GM12891 (cell line): ENCODE results near the gene WDR90.

ENCODE experiments used
- DNase-seq: peaks from one replicate; pipeline ENCODE4 v3.0.0; 2011; ENCODE audit warnings: low spot score; ENCODE audit not compliant: insufficient read length
- FAIRE-seq: peaks from 2 replicates; lab custom pipeline; 2011; peaks lifted over from hg19 to GRCh38; lab: Jason Lieb, UNC
- PAX5 ChIP-seq: IDR thresholded peaks from 2 replicates; pipeline ENCODE4 v1.6.1; 2011; ENCODE audit warnings: low read length, moderate library complexity, mild to moderate bottlenecking; ENCODE audit not compliant: insufficient read depth, severe bottlenecking
- POLR2A ChIP-seq: IDR thresholded peaks from 2 replicates; pipeline ENCODE4 v1.6.1; 2011; ENCODE audit warnings: low read depth, low read length, control low read depth
- POLR2AphosphoS5 ChIP-seq: IDR thresholded peaks from 2 replicates; pipeline ENCODE4 v1.6.1; 2011; ENCODE audit warnings: low read depth, low read length, control low read depth
- POU2F2 ChIP-seq: IDR thresholded peaks from 2 replicates; pipeline ENCODE4 v1.6.1; 2011; ENCODE audit warnings: low read depth, mild to moderate bottlenecking, control low read depth, low read length, moderate library complexity
- SPI1 ChIP-seq: IDR thresholded peaks from 2 replicates; pipeline ENCODE4 v1.6.1; 2011; ENCODE audit warnings: low read depth, low read length, control low read depth
- TAF1 ChIP-seq: IDR thresholded peaks from 2 replicates; pipeline ENCODE4 v1.6.1; 2011; ENCODE audit warnings: low read depth, low read length, control low read depth

The WDR90 gene

DNA sequence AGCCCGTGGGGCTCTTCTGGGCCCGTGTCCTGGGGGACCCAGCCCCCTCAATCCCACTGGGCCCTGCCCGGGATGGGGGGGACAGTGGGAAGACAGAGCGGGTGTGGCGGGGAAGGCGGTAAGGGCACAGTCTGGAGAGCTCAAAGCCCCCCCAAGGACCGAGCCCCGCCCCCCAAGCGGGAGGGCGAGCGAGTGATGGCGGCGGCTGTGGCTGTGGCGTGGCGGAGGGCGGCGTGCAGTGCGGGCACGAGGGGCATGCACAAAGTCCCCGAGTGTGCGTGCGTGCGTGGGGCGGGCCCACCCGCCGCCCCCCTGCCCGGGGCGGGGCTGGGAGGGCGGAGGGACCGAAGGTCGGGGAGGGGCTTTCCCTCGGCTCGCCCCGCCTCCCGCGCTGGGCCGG lies 44.6 kb downstream of the WDR90 start:
- FAIRE-seq (no peak), DNase-seq (no peak)
- TF ChIP-seq POLR2A (no peak), PAX5 (no peak), POLR2AphosphoS5 (no peak), SPI1 (no peak), POU2F2 (no peak), TAF1 (no peak)

DNA sequence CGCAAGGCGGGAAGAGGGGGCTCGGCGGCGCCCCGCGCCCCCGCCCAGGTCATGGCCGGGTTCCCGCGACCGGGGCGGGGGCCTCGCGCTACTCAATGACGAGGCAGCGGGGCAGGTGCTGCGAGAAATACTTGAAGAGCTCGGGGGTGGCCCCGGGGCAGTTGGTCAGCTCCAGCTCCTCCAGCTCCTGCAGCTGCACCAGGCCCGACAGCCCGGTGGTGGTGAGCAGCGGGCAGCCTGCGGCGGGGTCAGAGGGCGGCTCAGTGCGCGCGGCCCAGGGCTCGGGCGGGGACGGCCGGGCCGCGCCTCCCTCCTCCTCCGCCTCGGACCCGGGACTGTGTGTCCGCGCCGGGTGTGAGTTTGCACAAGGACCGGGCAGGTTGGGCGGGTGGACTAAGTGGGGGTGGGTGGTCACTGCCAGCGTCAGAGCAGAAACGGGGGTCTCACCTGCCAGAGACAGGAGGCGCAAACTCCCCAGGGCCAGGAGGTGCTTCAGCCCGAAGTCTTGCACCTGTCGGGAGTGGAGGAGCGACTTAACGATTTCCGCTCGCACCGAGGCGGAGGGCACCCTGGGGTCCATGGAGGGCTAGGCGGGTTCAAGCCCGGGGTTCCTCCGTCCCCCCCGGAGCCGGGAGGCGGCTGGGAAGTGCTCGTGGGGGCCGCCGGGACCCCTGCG lies 45.2 kb downstream of the WDR90 start:
- FAIRE-seq (no peak), DNase-seq (no peak)
- TF ChIP-seq POU2F2: no peak
- TF ChIP-seq PAX5: no peak
- no peak for TF ChIP-seq POLR2A
- no peak for TF ChIP-seq POLR2AphosphoS5
- no peak for TF ChIP-seq SPI1
- no peak for TF ChIP-seq TAF1

DNA sequence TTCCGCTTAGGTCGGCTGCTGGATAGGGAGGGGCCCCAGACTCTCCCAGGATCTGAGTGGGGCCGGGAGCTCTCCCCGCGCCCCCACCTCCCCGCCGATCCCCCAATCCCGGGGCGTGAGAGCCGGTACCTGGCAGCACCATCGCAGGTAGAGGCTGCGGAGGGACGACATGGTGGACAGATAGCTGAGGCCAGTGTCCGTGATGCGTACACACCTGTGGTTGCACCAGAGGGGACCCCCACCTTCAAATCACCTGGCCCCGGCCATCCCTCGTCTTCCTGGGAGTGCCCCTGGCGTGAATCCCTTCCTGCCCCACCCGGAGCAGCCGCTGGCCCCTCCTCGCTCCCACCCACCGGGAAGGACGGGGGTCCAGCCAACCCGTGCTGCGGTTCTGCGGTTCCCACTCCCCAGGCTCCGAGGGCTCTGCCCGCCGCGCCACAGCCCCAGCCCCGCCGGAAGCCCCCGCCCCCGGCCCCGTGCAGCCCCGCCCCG lies 45.7 kb downstream of the WDR90 start:
- no peak for FAIRE-seq
- TF ChIP-seq SPI1 (no peak), POU2F2 (no peak), TAF1 (no peak)
- DNase-seq: no peak

- FAIRE-seq: peak; percentile 87
Measured at GRCh38 chr16:695355-696089, 46.4 kb downstream of the WDR90 start.

DNA sequence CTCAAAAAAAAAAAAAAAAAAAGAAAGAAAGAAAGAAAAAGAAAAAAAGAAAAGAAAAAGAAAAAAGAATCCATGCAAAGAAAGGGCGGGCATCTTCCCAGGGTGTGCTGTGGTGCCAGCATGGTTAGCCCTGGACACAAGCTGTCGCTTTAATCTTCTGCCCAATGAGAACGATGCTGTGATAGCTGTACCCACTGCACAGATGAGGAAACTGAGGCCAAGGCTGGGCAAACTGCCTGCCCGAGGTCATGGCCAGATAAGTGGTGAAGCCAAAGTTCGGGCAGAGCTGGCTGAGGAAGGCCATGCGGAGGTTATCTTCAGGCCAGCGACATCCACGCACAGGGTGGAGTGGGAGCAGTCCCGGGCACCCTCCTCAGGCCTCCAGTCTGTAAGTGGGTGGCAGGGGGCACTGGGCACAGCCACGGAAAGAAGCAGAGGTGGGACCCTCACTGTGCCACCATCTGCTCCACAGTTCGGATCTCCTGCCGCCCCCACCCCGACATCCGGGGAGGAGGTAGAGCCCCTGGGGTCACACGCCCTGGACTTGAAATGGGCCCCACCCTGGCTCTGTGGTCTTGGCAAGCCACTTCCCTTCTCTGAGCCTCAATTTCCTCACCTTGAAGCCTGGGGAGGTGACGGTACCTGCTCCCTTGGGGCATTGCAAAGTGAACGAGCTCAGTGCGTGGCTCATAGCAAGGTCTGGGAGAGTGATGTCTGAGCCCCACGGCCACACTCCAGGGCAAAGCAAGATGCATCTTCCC lies 49.9 kb downstream of the WDR90 start:
- DNase-seq: no peak
- TF ChIP-seq TAF1: no peak
- no peak for TF ChIP-seq POLR2A
- no peak for TF ChIP-seq SPI1
- TF ChIP-seq PAX5: no peak
- TF ChIP-seq POU2F2: no peak
- no peak for TF ChIP-seq POLR2AphosphoS5
- no peak for FAIRE-seq

More at GRCh38 chr16:695355-696089, 46.4 kb downstream of the WDR90 start:
- no peak for TF ChIP-seq SPI1
- no peak for TF ChIP-seq TAF1
- no peak for TF ChIP-seq PAX5
- no peak for TF ChIP-seq POU2F2
- no peak for TF ChIP-seq POLR2A
- TF ChIP-seq POLR2AphosphoS5: no peak
- peak; percentile 78 for DNase-seq

GRCh38 chr16:700684-701584 lies 51.8 kb downstream of the WDR90 start:
- TF ChIP-seq POU2F2 (no peak), POLR2AphosphoS5 (no peak), POLR2A (no peak), PAX5 (no peak), SPI1 (no peak), TAF1 (no peak)
- DNase-seq: no peak
- FAIRE-seq: no peak

DNA sequence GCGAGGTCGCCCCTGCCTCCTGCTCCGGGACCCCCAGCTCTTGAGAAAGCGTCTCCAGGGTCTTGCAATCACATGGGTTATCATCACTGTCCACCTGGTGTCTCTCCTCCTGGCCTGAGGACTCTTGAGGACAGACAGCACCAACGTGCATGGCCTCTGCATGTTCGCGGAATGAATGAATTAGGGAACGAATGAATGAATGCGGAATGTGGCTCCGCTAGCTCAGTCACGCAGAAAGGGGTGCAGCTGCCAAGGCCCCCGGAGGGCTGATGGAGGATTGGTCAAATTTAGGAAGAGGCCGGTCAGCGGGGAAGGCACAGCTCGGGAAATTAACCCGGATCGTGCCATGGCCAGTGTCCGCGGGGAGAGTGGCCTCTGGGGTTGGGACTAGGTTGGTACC lies 53.2 kb downstream of the WDR90 start:
- FAIRE-seq (no peak), DNase-seq (no peak)
- TF ChIP-seq POU2F2 (no peak), POLR2AphosphoS5 (no peak), PAX5 (no peak), POLR2A (no peak), SPI1 (no peak), TAF1 (no peak)

DNA sequence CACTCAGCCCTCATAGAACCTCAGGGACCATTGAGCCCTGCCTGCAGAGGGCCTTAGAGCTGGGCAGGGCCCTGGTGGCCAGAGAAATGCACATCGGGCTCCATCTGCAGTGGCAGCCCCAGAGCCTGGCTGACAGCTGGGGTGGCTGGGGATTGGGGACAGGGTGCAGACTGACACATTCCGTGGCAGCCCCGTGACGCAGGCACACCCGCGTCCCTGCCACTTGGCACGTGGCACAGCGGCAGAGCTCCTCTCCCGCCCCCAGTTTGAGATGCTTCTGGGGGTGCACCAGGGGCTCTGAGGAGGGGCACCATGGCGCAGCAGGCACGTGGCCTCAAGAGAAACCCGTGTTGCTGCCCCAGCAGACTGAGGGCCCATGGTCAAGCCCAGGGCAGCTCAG lies 54.2 kb downstream of the WDR90 start:
- FAIRE-seq: no peak
- DNase-seq: no peak
- no peak for TF ChIP-seq POLR2A
- no peak for TF ChIP-seq PAX5
- no peak for TF ChIP-seq POLR2AphosphoS5
- TF ChIP-seq TAF1: no peak
- TF ChIP-seq SPI1: no peak
- no peak for TF ChIP-seq POU2F2
